C4-2B (cell line): Measurements from ENCODE around the gene OR6C2.

Experiments used
- ZFX ChIP-seq: fragments of 450-650 bp; IDR thresholded peaks from 2 replicates; pipeline ENCODE4 v1.6.1; 2017
- TF ChIP-seq, protein P1 (sequence below): fragments of 450-650 bp; conservative IDR thresholded peaks from 2 replicates; pipeline ENCODE4 v1.5.1; 2017; ENCODE audit warnings: mild to moderate bottlenecking

DNA sequence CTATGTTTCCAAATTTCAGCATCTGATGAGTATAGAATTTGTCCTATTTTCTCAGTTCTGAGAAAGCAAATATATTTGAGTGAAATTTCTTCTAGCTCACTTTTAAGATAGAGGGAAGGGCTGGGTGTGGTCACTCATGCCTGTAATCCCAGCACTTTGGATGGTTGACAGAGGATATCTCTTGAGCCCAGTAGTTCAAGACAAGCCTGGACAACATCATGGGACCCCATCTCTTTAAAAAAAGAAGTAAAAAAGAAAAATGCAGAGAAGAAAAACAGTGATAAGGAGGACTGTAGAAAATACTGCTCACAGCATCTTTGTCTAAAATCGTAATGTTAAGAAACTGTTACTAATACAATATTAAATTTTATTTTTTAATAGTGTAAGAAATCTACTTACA is 28.4 kb downstream of the OR6C2 start:
- TF ChIP-seq, protein P1, sequence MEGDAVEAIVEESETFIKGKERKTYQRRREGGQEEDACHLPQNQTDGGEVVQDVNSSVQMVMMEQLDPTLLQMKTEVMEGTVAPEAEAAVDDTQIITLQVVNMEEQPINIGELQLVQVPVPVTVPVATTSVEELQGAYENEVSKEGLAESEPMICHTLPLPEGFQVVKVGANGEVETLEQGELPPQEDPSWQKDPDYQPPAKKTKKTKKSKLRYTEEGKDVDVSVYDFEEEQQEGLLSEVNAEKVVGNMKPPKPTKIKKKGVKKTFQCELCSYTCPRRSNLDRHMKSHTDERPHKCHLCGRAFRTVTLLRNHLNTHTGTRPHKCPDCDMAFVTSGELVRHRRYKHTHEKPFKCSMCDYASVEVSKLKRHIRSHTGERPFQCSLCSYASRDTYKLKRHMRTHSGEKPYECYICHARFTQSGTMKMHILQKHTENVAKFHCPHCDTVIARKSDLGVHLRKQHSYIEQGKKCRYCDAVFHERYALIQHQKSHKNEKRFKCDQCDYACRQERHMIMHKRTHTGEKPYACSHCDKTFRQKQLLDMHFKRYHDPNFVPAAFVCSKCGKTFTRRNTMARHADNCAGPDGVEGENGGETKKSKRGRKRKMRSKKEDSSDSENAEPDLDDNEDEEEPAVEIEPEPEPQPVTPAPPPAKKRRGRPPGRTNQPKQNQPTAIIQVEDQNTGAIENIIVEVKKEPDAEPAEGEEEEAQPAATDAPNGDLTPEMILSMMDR: no peak
- TF ChIP-seq ZFX: no peak
